H9 (cell line): ENCODE results near the gene ACVR2B. TPM values are rescaled to one million over a fixed set of nuclear protein-coding genes. Genes with fewer than 3 reads are reported as not detected.
A peak's percentile ranks its signal among the peaks of the same experiment; 100 is the strongest.

Experiments used
- DNase-seq: peaks from one replicate; pipeline ENCODE4 v3.0.0-alpha.2; 2017
- H2AFZ ChIP-seq: one replicate; pipeline ENCODE4 v1.6.1; 2013; ENCODE audit warnings: mild to moderate bottlenecking, low read length, control low read depth, moderate library complexity
- H2AK5ac ChIP-seq: 2 replicates; pipeline ENCODE4 v1.6.1; 2013; ENCODE audit warnings: low read length, control low read depth, mixed read lengths; ENCODE audit not compliant: insufficient read length
- H2BK120ac ChIP-seq: one replicate; pipeline ENCODE4 v1.6.1; 2013; ENCODE audit warnings: low read depth, mild to moderate bottlenecking, low read length, control low read depth, inconsistent platforms; ENCODE audit not compliant: poor library complexity, severe bottlenecking
- H2BK12ac ChIP-seq: 2 replicates; pipeline ENCODE4 v1.6.1; 2013; ENCODE audit warnings: low read length, control low read depth, mixed read lengths, low read depth; ENCODE audit not compliant: insufficient read length
- H2BK15ac ChIP-seq: 2 replicates; pipeline ENCODE4 v1.6.1; 2013; ENCODE audit warnings: low read depth, low read length, control low read depth
- H2BK20ac ChIP-seq: one replicate; pipeline ENCODE4 v1.6.1; 2013; ENCODE audit warnings: low read depth, mild to moderate bottlenecking, low read length, control low read depth, inconsistent platforms; ENCODE audit not compliant: poor library complexity, severe bottlenecking
- H2BK5ac ChIP-seq: 2 replicates; pipeline ENCODE4 v1.6.1; 2013; ENCODE audit warnings: low read length, control low read depth, mixed read lengths; ENCODE audit not compliant: insufficient read length
- H3K14ac ChIP-seq: 2 replicates; pipeline ENCODE4 v1.6.1; 2013; ENCODE audit warnings: low read length, control low read depth; ENCODE audit not compliant: insufficient read depth
- H3K18ac ChIP-seq: 2 replicates; pipeline ENCODE4 v1.6.1; 2013; ENCODE audit warnings: low read depth, mild to moderate bottlenecking, mixed read lengths, low read length, control low read depth; ENCODE audit not compliant: insufficient read length
- H3K23ac ChIP-seq: 2 replicates; pipeline ENCODE4 v1.6.1; 2013; ENCODE audit warnings: low read length, control low read depth, mixed read lengths, low read depth; ENCODE audit not compliant: insufficient read length
- H3K23me2 ChIP-seq: 2 replicates; pipeline ENCODE4 v1.6.1; 2013; ENCODE audit warnings: low read depth, mild to moderate bottlenecking, mixed read lengths, low read length, control low read depth; ENCODE audit not compliant: insufficient read length, poor library complexity, severe bottlenecking
- H3K27ac ChIP-seq: 2 replicates; pipeline ENCODE4 v1.5.1; 2013; ENCODE audit warnings: low read length, control low read depth, mixed read lengths, low read depth; ENCODE audit not compliant: insufficient read length
- H3K27me3 ChIP-seq: 2 replicates; pipeline ENCODE4 v1.6.1; 2013; ENCODE audit warnings: low read length, control low read depth, inconsistent platforms; ENCODE audit not compliant: insufficient read depth
- H3K4ac ChIP-seq: 2 replicates; pipeline ENCODE4 v1.6.1; 2013; ENCODE audit warnings: low read depth, mild to moderate bottlenecking, control low read depth, inconsistent platforms, low read length, moderate library complexity
- H3K4me1 ChIP-seq: 2 replicates; pipeline ENCODE4 v1.6.1; 2013; ENCODE audit warnings: low read length, control low read depth, inconsistent platforms; ENCODE audit not compliant: insufficient read depth
- H3K4me2 ChIP-seq: 2 replicates; pipeline ENCODE4 v1.6.1; 2013; ENCODE audit warnings: low read length, control low read depth, mixed read lengths; ENCODE audit not compliant: insufficient read length, insufficient read depth
- H3K56ac ChIP-seq: 2 replicates; pipeline ENCODE4 v1.6.1; 2013; ENCODE audit warnings: low read depth, mild to moderate bottlenecking, mixed read lengths, low read length, control low read depth; ENCODE audit not compliant: insufficient read length
- H3K79me1 ChIP-seq: 2 replicates; pipeline ENCODE4 v1.6.1; 2013; ENCODE audit warnings: low read depth, mild to moderate bottlenecking, moderate library complexity, low read length, control low read depth, inconsistent platforms; ENCODE audit not compliant: insufficient read depth, poor library complexity, severe bottlenecking
- H3K79me2 ChIP-seq: 2 replicates; pipeline ENCODE4 v1.6.1; 2013; ENCODE audit warnings: low read length, control low read depth, inconsistent platforms; ENCODE audit not compliant: insufficient read depth
- H3K9ac ChIP-seq: 2 replicates; pipeline ENCODE4 v1.6.1; 2013; ENCODE audit warnings: low read length, control low read depth, mixed read lengths; ENCODE audit not compliant: insufficient read length; ENCODE audit errors: extremely low read depth
- H3K9me3 ChIP-seq: one replicate; pipeline ENCODE4 v1.6.1; 2013; ENCODE audit warnings: low read depth, low read length, inconsistent platforms; ENCODE audit not compliant: control insufficient read depth
- H3T11ph ChIP-seq: one replicate; pipeline ENCODE4 v1.6.1; 2013; ENCODE audit warnings: mild to moderate bottlenecking, low read length, control low read depth, inconsistent platforms
- H4K20me1 ChIP-seq: one replicate; pipeline ENCODE4 v1.6.1; 2013; ENCODE audit not compliant: control insufficient read depth, insufficient read length, insufficient read depth
- H4K5ac ChIP-seq: 2 replicates; pipeline ENCODE4 v1.6.1; 2013; ENCODE audit warnings: low read depth, mild to moderate bottlenecking, mixed read lengths, low read length, control low read depth; ENCODE audit not compliant: insufficient read length
- H4K8ac ChIP-seq: replicated peaks from 2 replicates; pipeline ENCODE4 v1.6.1; 2013; ENCODE audit warnings: low read length, control low read depth, mixed read lengths, low read depth; ENCODE audit not compliant: insufficient read length
- H4K91ac ChIP-seq: 2 replicates; pipeline ENCODE4 v1.6.1; 2013; ENCODE audit warnings: low read depth, mild to moderate bottlenecking, moderate library complexity, mixed read lengths, low read length, control low read depth; ENCODE audit not compliant: insufficient read length
- H3K27ac Mint-ChIP-seq, 3 experiments: 2 replicates in 2 of 3; 3 replicates in 1 of 3; pipeline ENCODE4 v1.8.0; 2020 to 2021; ENCODE audit warnings: mixed read lengths in 3 of 3, mild to moderate bottlenecking in 1 of 3, moderate library complexity in 1 of 3
- H3K27me3 Mint-ChIP-seq: 2 replicates; pipeline ENCODE4 v1.8.0; 2021; ENCODE audit warnings: low read depth, mild to moderate bottlenecking, moderate library complexity, mixed read lengths
- H3K36me3 Mint-ChIP-seq, 3 experiments: 2 replicates in 2 of 3; 3 replicates in 1 of 3; pipeline ENCODE4 v1.8.0; 2020 to 2021; ENCODE audit warnings: low read depth in 3 of 3, mixed read lengths in 3 of 3; ENCODE audit not compliant: insufficient read depth in 1 of 3
- H3K4me1 Mint-ChIP-seq, 2 experiments: 2 replicates each; pipeline ENCODE4 v1.8.0; 2020; ENCODE audit warnings: mixed read lengths in 2 of 2
- H3K4me3 Mint-ChIP-seq, 2 experiments: 2 replicates in 1 of 2; 3 replicates in 1 of 2; pipeline ENCODE4 v1.8.0; 2020 to 2021; ENCODE audit warnings: mild to moderate bottlenecking in 2 of 2, mixed read lengths in 2 of 2, moderate library complexity in 1 of 2
- H3K9me3 Mint-ChIP-seq, 2 experiments: 2 replicates in 1 of 2; 3 replicates in 1 of 2; pipeline ENCODE4 v1.8.0; 2020; ENCODE audit warnings: mild to moderate bottlenecking in 2 of 2, mixed read lengths in 2 of 2, moderate library complexity in 1 of 2
- WGBS: extraction: QIAGEN DNeasy Blood & Tissue Kit; methylation state at CpG from one replicate; pipeline ENCODE4 v1.1.7; 2013; ENCODE audit warnings: missing lambda C conversion rate, low lambda C conversion rate, mixed read lengths; ENCODE audit not compliant: insufficient read length; ENCODE audit errors: extremely low coverage; 5-methylcytosine and 5-hydroxymethylcytosine counted together
- total RNA-seq: library from RNA; stranded (reverse); gene quantifications from 2 replicates; pipeline ENCODE4 v1.2.1, GENCODE V29; 2021
- TF ChIP-seq, protein P1 (sequence below): fragments of 200-600 bp; sonication (generic); conservative IDR thresholded peaks from 3 replicates; pipeline ENCODE4 v1.8.0; 2021; ENCODE audit warnings: antibody characterized with exemption, mild to moderate bottlenecking

Gene ACVR2B
- total RNA-seq, 1 experiment from 2014 or later: 105 TPM

DNA sequence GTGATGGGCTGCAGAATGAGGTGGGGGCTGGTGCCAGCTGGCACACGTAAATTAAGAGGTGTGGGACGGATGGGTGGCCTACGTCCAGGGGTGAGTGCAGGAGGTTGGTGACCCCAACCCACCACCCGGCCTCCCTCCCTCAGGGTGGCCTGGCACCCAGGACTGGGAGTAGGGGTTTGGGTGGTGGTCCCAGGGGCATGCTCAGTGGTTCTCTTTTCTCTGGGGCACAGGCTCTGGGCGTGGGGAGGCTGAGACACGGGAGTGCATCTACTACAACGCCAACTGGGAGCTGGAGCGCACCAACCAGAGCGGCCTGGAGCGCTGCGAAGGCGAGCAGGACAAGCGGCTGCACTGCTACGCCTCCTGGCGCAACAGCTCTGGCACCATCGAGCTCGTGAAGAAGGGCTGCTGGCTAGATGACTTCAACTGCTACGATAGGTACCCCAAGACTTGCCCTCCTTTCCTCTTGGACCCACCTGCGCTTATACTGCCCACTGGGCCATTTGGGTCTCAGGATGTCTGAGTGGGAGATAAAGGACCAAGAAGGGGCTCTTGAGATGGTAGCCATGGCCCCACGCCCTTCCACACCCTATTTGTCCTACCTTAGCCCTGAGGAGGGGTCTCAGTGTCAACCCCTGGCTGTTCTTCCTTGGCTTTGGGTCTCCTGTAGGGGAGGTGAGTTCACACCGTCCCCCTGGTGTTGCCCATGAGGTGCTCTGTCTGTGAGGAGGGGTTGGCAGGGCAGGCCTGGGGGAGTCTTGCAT lies 23.5 kb downstream of the ACVR2B start:
- H3K4me1 Mint-ChIP-seq: peaks cover 14 to 15% of the 10 kb centered on the region in 2 experiments
- Histone ChIP-seq H3K4ac (no peak overlapping the region), H3K56ac (no peak overlapping the region), H3K9me3 (no peaks in the 10 kb centered on the region), H3K79me1 (peaks cover 3% of the 10 kb centered on the region), H3K27me3 (no peaks in the 10 kb centered on the region), H3K23ac (no peak overlapping the region), H3T11ph (no peak overlapping the region), H3K4me1 (no peaks in the 10 kb centered on the region), H4K8ac (no peak overlapping the region), H3K23me2 (no peaks in the 10 kb centered on the region), H3K27ac (no peak overlapping the region), H4K5ac (no peak overlapping the region), H2BK120ac (no peak overlapping the region), H3K9ac (no peak overlapping the region), H2AFZ (no peak overlapping the region), H2AK5ac (no peak overlapping the region), H4K20me1 (peaks cover 2% of the 10 kb centered on the region), H3K18ac (no peak overlapping the region), H2BK5ac (no peak overlapping the region), H3K4me2 (no peak overlapping the region), H2BK15ac (no peak overlapping the region), H2BK12ac (no peak overlapping the region), H3K79me2 (peaks cover 19% of the 10 kb centered on the region; the same call in 1 of the 2 replicates), H2BK20ac (no peak overlapping the region), H3K14ac (no peak overlapping the region), H4K91ac (no peak overlapping the region)
- no peaks in the 10 kb centered on the region for H3K9me3 Mint-ChIP-seq
- no peak for DNase-seq
- TF ChIP-seq, protein P1, sequence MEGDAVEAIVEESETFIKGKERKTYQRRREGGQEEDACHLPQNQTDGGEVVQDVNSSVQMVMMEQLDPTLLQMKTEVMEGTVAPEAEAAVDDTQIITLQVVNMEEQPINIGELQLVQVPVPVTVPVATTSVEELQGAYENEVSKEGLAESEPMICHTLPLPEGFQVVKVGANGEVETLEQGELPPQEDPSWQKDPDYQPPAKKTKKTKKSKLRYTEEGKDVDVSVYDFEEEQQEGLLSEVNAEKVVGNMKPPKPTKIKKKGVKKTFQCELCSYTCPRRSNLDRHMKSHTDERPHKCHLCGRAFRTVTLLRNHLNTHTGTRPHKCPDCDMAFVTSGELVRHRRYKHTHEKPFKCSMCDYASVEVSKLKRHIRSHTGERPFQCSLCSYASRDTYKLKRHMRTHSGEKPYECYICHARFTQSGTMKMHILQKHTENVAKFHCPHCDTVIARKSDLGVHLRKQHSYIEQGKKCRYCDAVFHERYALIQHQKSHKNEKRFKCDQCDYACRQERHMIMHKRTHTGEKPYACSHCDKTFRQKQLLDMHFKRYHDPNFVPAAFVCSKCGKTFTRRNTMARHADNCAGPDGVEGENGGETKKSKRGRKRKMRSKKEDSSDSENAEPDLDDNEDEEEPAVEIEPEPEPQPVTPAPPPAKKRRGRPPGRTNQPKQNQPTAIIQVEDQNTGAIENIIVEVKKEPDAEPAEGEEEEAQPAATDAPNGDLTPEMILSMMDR: no peak
- peak overlapping the region in 2 of 3 experiments; percentile 49 to 73; a peak in 3 of 7 replicates for H3K27ac Mint-ChIP-seq
- H3K4me3 Mint-ChIP-seq: no peak overlapping the region
- no peaks in the 10 kb centered on the region; the same call in 1 of the 2 replicates for H3K27me3 Mint-ChIP-seq
- no CpG with 5 or more reads among the region's 21 CpGs for WGBS
- H3K36me3 Mint-ChIP-seq: peaks cover 28 to 46% (median 46%) of the 10 kb centered on the region in 3 experiments
